Lower lobe of right lung (tissue), 2 donors: ENCODE results near the gene HRH1. TPM values are rescaled to one million over a fixed set of nuclear protein-coding genes. Genes with fewer than 3 reads are reported as not detected.

Experiments
- ATAC-seq, 2 donors: fragments of 200-7000 bp; cut with Tn5 transposase; one replicate each; pipeline ENCODE4 v1.9.1; 2020 to 2022; ENCODE audit warnings: mild to moderate bottlenecking in 2 of 2, moderate library complexity in 2 of 2
- DNase-seq: peaks from one replicate; pipeline ENCODE4 v3.0.0-alpha.2; 2020
- H3K27ac ChIP-seq: fragments of 200-600 bp; one replicate; pipeline ENCODE4 v1.8.0; 2022
- H3K27me3 ChIP-seq: fragments of 200-600 bp; one replicate; pipeline ENCODE4 v1.8.0; 2022; ENCODE audit warnings: low read depth
- H3K36me3 ChIP-seq: fragments of 200-600 bp; one replicate; pipeline ENCODE4 v1.8.0; 2022; ENCODE audit warnings: mild to moderate bottlenecking
- H3K4me1 ChIP-seq: fragments of 200-600 bp; one replicate; pipeline ENCODE4 v1.8.0; 2022
- H3K4me3 ChIP-seq: fragments of 200-600 bp; one replicate; pipeline ENCODE4 v1.8.0; 2022; ENCODE audit warnings: mild to moderate bottlenecking
- H3K9me3 ChIP-seq: fragments of 200-600 bp; one replicate; pipeline ENCODE4 v1.8.0; 2022
- CTCF ChIP-seq: fragments of 200-600 bp; IDR thresholded peaks from one replicate; pipeline ENCODE4 v1.8.0; 2022; ENCODE audit warnings: antibody characterized with exemption, mild to moderate bottlenecking
- intact Hi-C: fragments of 100-400 bp; cut with DNase I; formaldehyde crosslinking; loops from one replicate; pipeline ENCODE4 v1.11.0; 2022
- total RNA-seq: library from RNA; stranded (reverse); fragmentation: NEBNext Ultra II Directional; extraction: Animal tissue kit (Norgen Biotek cat#: 25700); gene quantifications from one replicate; pipeline ENCODE4 v1.2.1, GENCODE V29; 2021
- donor health status: DM: no; HTN: yes; CAD: no; lungs with severe emphysema.

The HRH1 gene
- total RNA-seq, 1 donor from 2014 or later = 6.4 TPM

GRCh38 chr3:11168406-11168805, 14.1 kb downstream of the HRH1 start:
- TF ChIP-seq CTCF = no peak
- Histone ChIP-seq H3K4me3 (no peak overlapping the region), H3K27ac (no peak overlapping the region), H3K4me1 (no peaks in the 10 kb centered on the region), H3K27me3 (no peaks in the 10 kb centered on the region), H3K9me3 (no peaks in the 10 kb centered on the region), H3K36me3 (no peaks in the 10 kb centered on the region)
- DNase-seq (no peak), ATAC-seq (no peak)
- intact Hi-C loops = no loop called here

- H3K27me3 ChIP-seq = no peaks in the 10 kb centered on the region
- DNase-seq = no peak
- no peaks in the 10 kb centered on the region for H3K4me1 ChIP-seq
- H3K27ac ChIP-seq = no peak overlapping the region
- no peaks in the 10 kb centered on the region for H3K36me3 ChIP-seq
- no peak for ATAC-seq
- no peak overlapping the region for H3K4me3 ChIP-seq
- no peaks in the 10 kb centered on the region for H3K9me3 ChIP-seq
- no peak for TF ChIP-seq CTCF
- intact Hi-C loops = no loop called here
These were observed 14.8 kb downstream of the HRH1 start for GRCh38 chr3:11168881-11169805.

GRCh38 chr3:11170052-11170770, 15.9 kb downstream of the HRH1 start:
- intact Hi-C loops = no loop called here
- TF ChIP-seq CTCF = no peak
- no peaks in the 10 kb centered on the region for H3K36me3 ChIP-seq
- no peaks in the 10 kb centered on the region for H3K4me1 ChIP-seq
- no peaks in the 10 kb centered on the region for H3K9me3 ChIP-seq
- H3K4me3 ChIP-seq = no peak overlapping the region
- no peak overlapping the region for H3K27ac ChIP-seq
- no peak for ATAC-seq
- H3K27me3 ChIP-seq = no peaks in the 10 kb centered on the region
- no peak for DNase-seq

- no peaks in the 10 kb centered on the region for H3K9me3 ChIP-seq
- no peaks in the 10 kb centered on the region for H3K27me3 ChIP-seq
- DNase-seq (no peak), ATAC-seq (no peak)
- H3K4me1 ChIP-seq = no peaks in the 10 kb centered on the region
- no peak overlapping the region for H3K27ac ChIP-seq
- no peak overlapping the region for H3K4me3 ChIP-seq
- no peak for TF ChIP-seq CTCF
- intact Hi-C loops = no loop called here
- H3K36me3 ChIP-seq = no peaks in the 10 kb centered on the region
These were observed 17.9 kb downstream of the HRH1 start for GRCh38 chr3:11172096-11172690.

GRCh38 chr3:11173828-11174465, 19.7 kb downstream of the HRH1 start:
- H3K4me3 ChIP-seq = no peak overlapping the region
- no peaks in the 10 kb centered on the region for H3K27me3 ChIP-seq
- no peak for ATAC-seq
- no peak for TF ChIP-seq CTCF
- H3K4me1 ChIP-seq = no peaks in the 10 kb centered on the region
- intact Hi-C loops = no loop called here
- H3K36me3 ChIP-seq = no peaks in the 10 kb centered on the region
- DNase-seq = no peak
- H3K9me3 ChIP-seq = no peaks in the 10 kb centered on the region
- H3K27ac ChIP-seq = no peak overlapping the region
